Liver (tissue), 9 donors: Measurements from ENCODE around the gene TADA2A. TPM values are rescaled to one million over a fixed set of nuclear protein-coding genes. Genes with fewer than 3 reads are reported as not detected.
"Not testable (repeated sequence)": the region's sequence is repeated elsewhere in the genome, so short reads cannot be mapped to it uniquely, and the experiment has no call there.

ENCODE experiments used
- DNase-seq: peaks from one replicate; pipeline ENCODE4 v3.0.0-alpha.2; 2017; ENCODE audit warnings: low spot score
- H3K27ac ChIP-seq, 2 donors: one replicate each; pipeline ENCODE4 v1.7.0; 2013; ENCODE audit warnings: inconsistent platforms in 2 of 2, low read length in 2 of 2, control low read depth in 1 of 2, low read depth in 1 of 2, mild to moderate bottlenecking in 1 of 2
- H3K27me3 ChIP-seq, 4 donors: one replicate each; pipeline versions ENCODE4 v1.6.1 to v1.7.0; 2013; ENCODE audit warnings: low read length in 3 of 4, inconsistent platforms in 1 of 4, mild to moderate bottlenecking in 1 of 4, moderate library complexity in 1 of 4; ENCODE audit not compliant: control insufficient read depth in 4 of 4, insufficient read depth in 4 of 4
- H3K36me3 ChIP-seq, 4 donors: one replicate each; pipeline versions ENCODE4 v1.6.1 to v1.7.0; 2013; ENCODE audit warnings: low read length in 3 of 4, mild to moderate bottlenecking in 3 of 4, low read depth in 1 of 4, moderate library complexity in 1 of 4; ENCODE audit not compliant: control insufficient read depth in 4 of 4, insufficient read depth in 3 of 4
- H3K4me1 ChIP-seq, 4 donors: one replicate each; pipeline versions ENCODE4 v1.6.1 to v1.7.0; 2013; ENCODE audit warnings: low read length in 3 of 4, mild to moderate bottlenecking in 3 of 4, moderate library complexity in 1 of 4; ENCODE audit not compliant: control insufficient read depth in 4 of 4, insufficient read depth in 4 of 4
- H3K4me3 ChIP-seq, 3 donors: one replicate each; pipeline versions ENCODE4 v1.6.1 to v1.7.0; 2013; ENCODE audit warnings: low read length in 3 of 3, control low read depth in 1 of 3, low read depth in 1 of 3, mild to moderate bottlenecking in 1 of 3
- H3K9ac ChIP-seq, 2 donors: one replicate each; pipeline ENCODE4 v1.7.0; 2013; ENCODE audit warnings: low read length in 2 of 2, mild to moderate bottlenecking in 2 of 2, moderate library complexity in 2 of 2, control low read depth in 1 of 2, low read depth in 1 of 2
- H3K9me3 ChIP-seq, 4 donors: one replicate each; pipeline versions ENCODE4 v1.6.1 to v1.7.0; 2013; ENCODE audit warnings: low read length in 3 of 4; ENCODE audit not compliant: control insufficient read depth in 4 of 4
- EGR1 ChIP-seq, 2 donors: IDR thresholded peaks; 2 replicates each; pipeline ENCODE4 v1.6.1; 2016 to 2018; ENCODE audit warnings: antibody characterized with exemption in 2 of 2, low read depth in 2 of 2
- FOXA1 ChIP-seq: IDR thresholded peaks from 2 replicates; pipeline ENCODE4 v1.6.1; 2016; ENCODE audit warnings: antibody characterized with exemption
- FOXA2 ChIP-seq: IDR thresholded peaks from 2 replicates; pipeline ENCODE4 v1.6.1; 2016; ENCODE audit warnings: antibody characterized with exemption
- GABPA ChIP-seq, 2 donors: IDR thresholded peaks in 1 of 2; conservative IDR thresholded peaks in 1 of 2; 2 replicates each; pipeline ENCODE4 v1.6.1; 2016; ENCODE audit warnings: antibody characterized with exemption in 2 of 2, mild to moderate bottlenecking in 1 of 2, moderate library complexity in 1 of 2
- JUND ChIP-seq, 2 donors: IDR thresholded peaks; 2 replicates each; pipeline ENCODE4 v1.6.1; 2016; ENCODE audit warnings: antibody characterized with exemption in 2 of 2
- RAD21 ChIP-seq, 2 donors: IDR thresholded peaks; 2 replicates each; pipeline ENCODE4 v1.6.1; 2016; ENCODE audit warnings: antibody characterized with exemption in 2 of 2, mild to moderate bottlenecking in 2 of 2
- RXRA ChIP-seq, 2 donors: IDR thresholded peaks; 2 replicates each; pipeline ENCODE4 v1.6.1; 2017 to 2018; ENCODE audit warnings: antibody characterized with exemption in 2 of 2, mild to moderate bottlenecking in 1 of 2
- TAF1 ChIP-seq: conservative IDR thresholded peaks from 2 replicates; pipeline ENCODE4 v1.6.1; 2016; ENCODE audit warnings: antibody characterized with exemption, mild to moderate bottlenecking
- YY1 ChIP-seq: IDR thresholded peaks from 2 replicates; pipeline ENCODE4 v1.6.1; 2016; ENCODE audit warnings: antibody characterized with exemption, mild to moderate bottlenecking
- WGBS: extraction: QIAGEN DNeasy Blood & Tissue Kit; methylation state at CpG from one replicate; pipeline ENCODE4 v1.1.7; 2013; 5-methylcytosine and 5-hydroxymethylcytosine counted together
- polyA plus RNA-seq, 2 donors: library from polyadenylated mRNA; stranded (reverse) in 1 of 2; unstranded in 1 of 2; fragments of 200-250 nt in 1 of 2; fragments of >200 nt in 1 of 2; fragmentation: Nextera tagmentation in 1 of 2; extraction: Ambion mirVana in 1 of 2; gene quantifications; one replicate each; pipeline versions ENCODE4 v1.2.1 to v1.2.3, GENCODE V29; 2013 to 2015
- total RNA-seq, 2 donors: library from RNA; depleted of rRNA; stranded (reverse); fragments of >200 nt; gene quantifications; one replicate each; pipeline ENCODE4 v1.2.3, GENCODE V29; 2014
- TF ChIP-seq, protein P1 (sequence below): IDR thresholded peaks from 2 replicates; pipeline ENCODE4 v1.6.1; 2016; ENCODE audit warnings: antibody characterized with exemption
- TF ChIP-seq, protein P2 (sequence below): IDR thresholded peaks from 2 replicates; pipeline ENCODE4 v1.6.1; 2016; ENCODE audit warnings: antibody characterized with exemption
- TF ChIP-seq, protein P3 (sequence below): IDR thresholded peaks from 2 replicates; pipeline ENCODE4 v1.6.1; 2016; ENCODE audit warnings: antibody characterized with exemption, mild to moderate bottlenecking
- TF ChIP-seq, protein P4 (sequence below): fragments of 150-350 bp; IDR thresholded peaks from 2 replicates; pipeline ENCODE4 v1.5.1; 2017; ENCODE audit warnings: improper control_type of control experiment, low read depth, low read length; ENCODE audit not compliant: missing input control
- TF ChIP-seq, protein P5 (sequence below): IDR thresholded peaks from 2 replicates; pipeline ENCODE4 v1.6.1; 2016; ENCODE audit warnings: antibody characterized with exemption
- donor health status: healthy.
- donor health status: healthy.
- donor health status: healthy.
- donor health status: healthy.
- donor health status: healthy.

The TADA2A gene
- total and polyA plus RNA-seq, 4 donors: 2.8 to 13.4 (median 8.2) TPM

DNA sequence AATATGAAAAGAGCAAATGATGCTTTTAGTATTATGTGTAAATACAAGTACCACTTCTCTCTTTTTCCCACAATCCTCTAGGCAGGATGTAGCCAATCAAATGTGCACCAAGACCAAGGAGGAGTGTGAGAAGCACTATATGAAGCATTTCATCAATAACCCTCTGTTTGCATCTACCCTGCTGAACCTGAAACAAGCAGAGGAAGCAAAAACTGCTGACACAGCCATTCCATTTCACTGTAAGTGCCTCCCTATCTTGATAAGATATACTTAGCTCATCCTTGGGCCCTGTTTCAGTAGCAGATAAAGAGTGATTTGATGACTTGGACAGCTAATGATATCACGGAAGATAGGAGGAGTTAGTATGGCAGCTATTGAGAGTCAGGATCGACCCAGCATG lies 33.7 kb downstream of the TADA2A start:
- 94% methylated on average over 2 of the region's 2 CpGs for WGBS
- Histone ChIP-seq H3K4me1 (no peaks in the 10 kb centered on the region), H3K9me3 (no peaks in the 10 kb centered on the region), H3K9ac (no peak overlapping the region), H3K36me3 (peaks cover 10 to 49% (median 37%) of the 10 kb centered on the region in 4 donors), H3K27me3 (no peaks in the 10 kb centered on the region), H3K4me3 (no peak overlapping the region), H3K27ac (no peak overlapping the region)
- DNase-seq: no peak
- no peak for TF ChIP-seq JUND (IDR thresholded peaks at IDR 0.05)
- no peak for TF ChIP-seq RAD21 (IDR thresholded peaks at IDR 0.05)
- TF ChIP-seq, protein P1, sequence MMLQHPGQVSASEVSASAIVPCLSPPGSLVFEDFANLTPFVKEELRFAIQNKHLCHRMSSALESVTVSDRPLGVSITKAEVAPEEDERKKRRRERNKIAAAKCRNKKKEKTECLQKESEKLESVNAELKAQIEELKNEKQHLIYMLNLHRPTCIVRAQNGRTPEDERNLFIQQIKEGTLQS: no peak
- TF ChIP-seq RXRA (IDR thresholded peaks at IDR 0.05): no peak
- no peak for TF ChIP-seq YY1
- TF ChIP-seq FOXA2: no peak
- TF ChIP-seq GABPA (IDR thresholded peaks at IDR 0.05 in 1 of 2, conservative IDR thresholded peaks at IDR 0.05 in 1 of 2): no peak
- TF ChIP-seq FOXA1: no peak
- TF ChIP-seq, protein P2, sequence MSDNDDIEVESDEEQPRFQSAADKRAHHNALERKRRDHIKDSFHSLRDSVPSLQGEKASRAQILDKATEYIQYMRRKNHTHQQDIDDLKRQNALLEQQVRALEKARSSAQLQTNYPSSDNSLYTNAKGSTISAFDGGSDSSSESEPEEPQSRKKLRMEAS: no peak
- TF ChIP-seq EGR1 (IDR thresholded peaks at IDR 0.05; ENCODE audit: low read depth in 2 of 2): no peak
- TF ChIP-seq, protein P3, sequence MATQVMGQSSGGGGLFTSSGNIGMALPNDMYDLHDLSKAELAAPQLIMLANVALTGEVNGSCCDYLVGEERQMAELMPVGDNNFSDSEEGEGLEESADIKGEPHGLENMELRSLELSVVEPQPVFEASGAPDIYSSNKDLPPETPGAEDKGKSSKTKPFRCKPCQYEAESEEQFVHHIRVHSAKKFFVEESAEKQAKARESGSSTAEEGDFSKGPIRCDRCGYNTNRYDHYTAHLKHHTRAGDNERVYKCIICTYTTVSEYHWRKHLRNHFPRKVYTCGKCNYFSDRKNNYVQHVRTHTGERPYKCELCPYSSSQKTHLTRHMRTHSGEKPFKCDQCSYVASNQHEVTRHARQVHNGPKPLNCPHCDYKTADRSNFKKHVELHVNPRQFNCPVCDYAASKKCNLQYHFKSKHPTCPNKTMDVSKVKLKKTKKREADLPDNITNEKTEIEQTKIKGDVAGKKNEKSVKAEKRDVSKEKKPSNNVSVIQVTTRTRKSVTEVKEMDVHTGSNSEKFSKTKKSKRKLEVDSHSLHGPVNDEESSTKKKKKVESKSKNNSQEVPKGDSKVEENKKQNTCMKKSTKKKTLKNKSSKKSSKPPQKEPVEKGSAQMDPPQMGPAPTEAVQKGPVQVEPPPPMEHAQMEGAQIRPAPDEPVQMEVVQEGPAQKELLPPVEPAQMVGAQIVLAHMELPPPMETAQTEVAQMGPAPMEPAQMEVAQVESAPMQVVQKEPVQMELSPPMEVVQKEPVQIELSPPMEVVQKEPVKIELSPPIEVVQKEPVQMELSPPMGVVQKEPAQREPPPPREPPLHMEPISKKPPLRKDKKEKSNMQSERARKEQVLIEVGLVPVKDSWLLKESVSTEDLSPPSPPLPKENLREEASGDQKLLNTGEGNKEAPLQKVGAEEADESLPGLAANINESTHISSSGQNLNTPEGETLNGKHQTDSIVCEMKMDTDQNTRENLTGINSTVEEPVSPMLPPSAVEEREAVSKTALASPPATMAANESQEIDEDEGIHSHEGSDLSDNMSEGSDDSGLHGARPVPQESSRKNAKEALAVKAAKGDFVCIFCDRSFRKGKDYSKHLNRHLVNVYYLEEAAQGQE: no peak
- TF ChIP-seq TAF1: no peak
- TF ChIP-seq, protein P4, sequence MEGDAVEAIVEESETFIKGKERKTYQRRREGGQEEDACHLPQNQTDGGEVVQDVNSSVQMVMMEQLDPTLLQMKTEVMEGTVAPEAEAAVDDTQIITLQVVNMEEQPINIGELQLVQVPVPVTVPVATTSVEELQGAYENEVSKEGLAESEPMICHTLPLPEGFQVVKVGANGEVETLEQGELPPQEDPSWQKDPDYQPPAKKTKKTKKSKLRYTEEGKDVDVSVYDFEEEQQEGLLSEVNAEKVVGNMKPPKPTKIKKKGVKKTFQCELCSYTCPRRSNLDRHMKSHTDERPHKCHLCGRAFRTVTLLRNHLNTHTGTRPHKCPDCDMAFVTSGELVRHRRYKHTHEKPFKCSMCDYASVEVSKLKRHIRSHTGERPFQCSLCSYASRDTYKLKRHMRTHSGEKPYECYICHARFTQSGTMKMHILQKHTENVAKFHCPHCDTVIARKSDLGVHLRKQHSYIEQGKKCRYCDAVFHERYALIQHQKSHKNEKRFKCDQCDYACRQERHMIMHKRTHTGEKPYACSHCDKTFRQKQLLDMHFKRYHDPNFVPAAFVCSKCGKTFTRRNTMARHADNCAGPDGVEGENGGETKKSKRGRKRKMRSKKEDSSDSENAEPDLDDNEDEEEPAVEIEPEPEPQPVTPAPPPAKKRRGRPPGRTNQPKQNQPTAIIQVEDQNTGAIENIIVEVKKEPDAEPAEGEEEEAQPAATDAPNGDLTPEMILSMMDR: no peak
- TF ChIP-seq, protein P5, sequence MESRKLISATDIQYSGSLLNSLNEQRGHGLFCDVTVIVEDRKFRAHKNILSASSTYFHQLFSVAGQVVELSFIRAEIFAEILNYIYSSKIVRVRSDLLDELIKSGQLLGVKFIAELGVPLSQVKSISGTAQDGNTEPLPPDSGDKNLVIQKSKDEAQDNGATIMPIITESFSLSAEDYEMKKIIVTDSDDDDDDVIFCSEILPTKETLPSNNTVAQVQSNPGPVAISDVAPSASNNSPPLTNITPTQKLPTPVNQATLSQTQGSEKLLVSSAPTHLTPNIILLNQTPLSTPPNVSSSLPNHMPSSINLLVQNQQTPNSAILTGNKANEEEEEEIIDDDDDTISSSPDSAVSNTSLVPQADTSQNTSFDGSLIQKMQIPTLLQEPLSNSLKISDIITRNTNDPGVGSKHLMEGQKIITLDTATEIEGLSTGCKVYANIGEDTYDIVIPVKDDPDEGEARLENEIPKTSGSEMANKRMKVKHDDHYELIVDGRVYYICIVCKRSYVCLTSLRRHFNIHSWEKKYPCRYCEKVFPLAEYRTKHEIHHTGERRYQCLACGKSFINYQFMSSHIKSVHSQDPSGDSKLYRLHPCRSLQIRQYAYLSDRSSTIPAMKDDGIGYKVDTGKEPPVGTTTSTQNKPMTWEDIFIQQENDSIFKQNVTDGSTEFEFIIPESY: no peak

DNA sequence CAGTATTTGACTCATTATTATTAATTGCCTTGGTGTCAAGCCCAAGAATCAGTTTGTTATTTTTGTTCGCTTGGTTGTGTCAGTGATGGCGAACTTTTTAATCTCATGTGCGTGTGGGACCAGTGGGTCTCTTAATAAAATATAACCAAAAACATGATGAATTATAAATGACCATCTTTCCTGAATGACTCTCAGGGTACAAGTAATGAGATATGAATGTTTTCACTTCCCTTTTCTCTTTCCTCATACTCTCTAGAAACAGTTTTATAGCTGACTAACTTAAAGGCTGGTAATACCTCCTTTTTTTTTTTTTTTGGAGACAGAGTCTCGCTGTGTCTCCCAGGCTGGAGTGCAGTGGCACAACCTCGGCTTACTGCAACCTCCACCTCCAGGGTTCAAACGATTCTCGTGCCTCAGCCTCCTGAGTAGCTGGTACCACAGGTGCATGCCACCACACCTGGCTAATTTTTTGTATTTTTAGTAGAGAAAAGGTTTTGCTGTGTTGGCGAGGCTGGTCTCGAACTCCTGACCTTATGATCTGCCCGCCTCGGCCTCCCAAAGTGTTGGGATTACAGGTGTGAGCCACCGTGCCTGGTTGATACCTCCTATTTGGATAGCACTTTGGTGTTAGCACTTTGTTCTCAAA lies 34.8 kb downstream of the TADA2A start:
- H3K9ac ChIP-seq, H3K27ac ChIP-seq, H3K9me3 ChIP-seq, H3K4me3 ChIP-seq, H3K4me1 ChIP-seq, H3K27me3 ChIP-seq, DNase-seq: not testable (repeated sequence)
- H3K36me3 ChIP-seq: peaks cover 10 to 51% (median 37%) of the 10 kb centered on the region in 4 donors
- 94% methylated on average over 12 of the region's 12 CpGs for WGBS
